ENCODE results near the gene KPNB1. TPM values are rescaled to one million over a fixed set of nuclear protein-coding genes. Genes with fewer than 3 reads are reported as not detected.

Gene KPNB1
- total and polyA plus RNA-seq, 2 of the 4 experiments (the other 2 are of a cell fraction): 206 to 1,082 TPM

DNA sequence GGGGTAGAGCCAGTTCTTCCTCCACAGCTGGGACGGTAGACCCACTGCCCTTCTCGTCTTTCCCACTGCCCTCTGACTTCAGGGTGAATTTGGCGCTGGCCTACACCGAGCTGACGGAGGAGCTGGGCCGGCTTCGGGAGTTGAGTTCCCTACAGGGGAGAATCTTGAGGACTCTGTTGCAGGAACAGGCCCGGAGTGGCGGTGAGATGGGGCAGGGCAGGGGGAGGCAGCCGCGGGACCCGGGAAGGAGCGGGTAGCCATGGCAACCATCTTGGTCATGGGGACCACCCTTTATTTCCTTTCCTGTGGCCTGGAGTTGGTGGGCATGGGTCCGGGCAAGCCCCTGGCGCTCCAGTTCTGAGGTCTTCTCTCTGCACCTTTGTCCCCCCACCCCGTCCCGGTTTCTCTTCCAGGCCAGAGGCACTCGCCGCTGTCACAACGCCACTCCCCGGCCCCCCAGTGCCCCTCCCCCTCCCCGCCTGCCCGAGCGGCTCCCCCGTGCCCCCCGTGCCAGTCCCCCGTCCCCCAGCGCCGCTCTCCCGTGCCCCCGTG is 58.7 kb downstream of the KPNB1 start:
- peaks cover 15% of the 10 kb centered on the region; the same call in 1 of the 2 replicates for H3K36me3 ChIP-seq (ENCODE audit: control insufficient read depth, insufficient read depth, low read length)
- H4K91ac ChIP-seq (ENCODE audit: insufficient read depth, low read depth, low read length): no peak overlapping the region
- in situ Hi-C loops (cut with MboI; ENCODE audit: low sequenced_read_pairs): no loop called here
- DNase-seq (no peak), ATAC-seq (ENCODE audit: low read depth) (no peak)
- WGBS, 2 experiments (ENCODE audit: extremely low coverage in 2 of 2, insufficient read length in 1 of 2): 64% methylated on average over 8 of the region's 31 CpGs; no CpG with 5 or more reads in 1 of the 2 experiments
- ChIA-PET POLR2A (ENCODE audit: unreplicated experiment) (no interaction called here), CTCF (no interaction called here)
- 0 out of 2 replicates have a peak, but pooled peaks cover 1% of the 10 kb centered on the region for H3K4me1 ChIP-seq (ENCODE audit: control insufficient read depth, insufficient read depth, low read length)
- H3K23ac ChIP-seq (ENCODE audit: low read depth, low read length): no peak overlapping the region
- H3K9ac ChIP-seq (ENCODE audit: low read depth, low read length): no peak overlapping the region
- H3K56ac ChIP-seq (ENCODE audit: extremely low read depth, insufficient read depth, low read length): no peak overlapping the region
- H3K9me1 ChIP-seq (ENCODE audit: insufficient read depth, low read length): peaks cover 3% of the 10 kb centered on the region; the same call in 1 of the 2 replicates
- intact Hi-C loops (cut with micrococcal nuclease): no loop called here
- no peaks in the 10 kb centered on the region for H3K79me1 ChIP-seq (ENCODE audit: low read depth in 1 of 2, low read length in 2 of 2)
- H3K18ac ChIP-seq (ENCODE audit: low read depth, low read length): no peak overlapping the region
- no peak overlapping the region for H4K5ac ChIP-seq (ENCODE audit: low read depth, low read length)
- H3K9me3 ChIP-seq (ENCODE audit: control insufficient read depth, insufficient read depth, low read length): no peaks in the 10 kb centered on the region
- peaks cover 10% of the 10 kb centered on the region for H4K20me1 ChIP-seq (ENCODE audit: insufficient read depth, low read length)
- BruUV-seq (replicated peaks): no TSS peak
- no peak overlapping the region for H2BK5ac ChIP-seq (ENCODE audit: low read depth, low read length, poor library complexity, severe bottlenecking)
- TF ChIP-seq RFX5 (IDR thresholded peaks at IDR 0.05; ENCODE audit: low read depth, low read length) (no peak), RCOR1 (IDR thresholded peaks at IDR 0.05; ENCODE audit: insufficient replicate concordance, low read length) (no peak), USF2 (IDR thresholded peaks at IDR 0.05; ENCODE audit: low read depth, low read length) (no peak), BHLHE40 (IDR thresholded peaks at IDR 0.05; ENCODE audit: low read depth, low read length) (no peak), MAZ (IDR thresholded peaks at IDR 0.05; ENCODE audit: borderline replicate concordance, low read depth, low read length) (no peak), CTCF (conservative IDR thresholded peaks at IDR 0.05; ENCODE audit: low read depth, low read length) (no peak), POLR2A (IDR thresholded peaks at IDR 0.05; ENCODE audit: low read depth, low read length) (no peak), ELK1 (IDR thresholded peaks at IDR 0.05; ENCODE audit: borderline replicate concordance, low read depth, low read length) (no peak)
- H3K27me3 ChIP-seq (ENCODE audit: control insufficient read depth, insufficient read depth, low read length): peaks cover 15% of the 10 kb centered on the region
- no peak overlapping the region for H2BK120ac ChIP-seq (ENCODE audit: low read depth, low read length)
- H3K4ac ChIP-seq (ENCODE audit: low read depth, low read length): no peak overlapping the region
- no peak overlapping the region for H3K27ac ChIP-seq (ENCODE audit: insufficient read depth, low read length)
- H2BK15ac ChIP-seq (ENCODE audit: low read depth, low read length): no peak overlapping the region
- H2AK5ac ChIP-seq (ENCODE audit: low read depth, low read length): no peak overlapping the region
- H3K14ac ChIP-seq (replicated peaks; ENCODE audit: low read depth, low read length): no peak overlapping the region
- H2AFZ ChIP-seq (replicated peaks; ENCODE audit: low read length, poor library complexity): peak overlapping the region; percentile 47
- no peak overlapping the region for H3K4me2 ChIP-seq (ENCODE audit: low read depth, low read length)
- H2BK20ac ChIP-seq (ENCODE audit: low read depth, low read length): no peak overlapping the region
- H4K8ac ChIP-seq (ENCODE audit: low read depth in 2 of 2, low read length in 2 of 2): no peak overlapping the region
- dilution Hi-C loops (cut with HindIII; ENCODE audit: low sequenced_read_pairs, unreplicated experiment): no loop called here
- H3K4me3 ChIP-seq (ENCODE audit: insufficient read depth, low read depth, low read length): no peak overlapping the region
- H2AK9ac ChIP-seq (replicated peaks; ENCODE audit: low read depth, low read length, poor library complexity): no peak overlapping the region

Measured in IMR-90 (cell line).